Mucosa of rectum (tissue), 2 donors: ENCODE measurements around the gene DGKD.

Experiments
- H3K27ac ChIP-seq, 2 donors: one replicate each; pipeline ENCODE4 v1.7.0; 2013; ENCODE audit warnings: inconsistent platforms in 2 of 2, low read depth in 2 of 2, low read length in 2 of 2
- H3K27me3 ChIP-seq, 2 donors: one replicate each; pipeline ENCODE4 v1.7.0; 2013; ENCODE audit warnings: low read length in 2 of 2; ENCODE audit not compliant: control insufficient read depth in 2 of 2, insufficient read depth in 2 of 2
- H3K36me3 ChIP-seq, 2 donors: one replicate each; pipeline ENCODE4 v1.7.0; 2013; ENCODE audit warnings: low read length in 2 of 2; ENCODE audit not compliant: control insufficient read depth in 2 of 2, insufficient read depth in 2 of 2
- H3K4me1 ChIP-seq, 2 donors: one replicate each; pipeline ENCODE4 v1.7.0; 2013; ENCODE audit warnings: low read length in 2 of 2, mild to moderate bottlenecking in 1 of 2; ENCODE audit not compliant: control insufficient read depth in 2 of 2, insufficient read depth in 2 of 2
- H3K4me3 ChIP-seq, 2 donors: one replicate each; pipeline ENCODE4 v1.7.0; 2013; ENCODE audit warnings: low read length in 2 of 2
- H3K9ac ChIP-seq, 2 donors: one replicate each; pipeline ENCODE4 v1.7.0; 2013; ENCODE audit warnings: low read length in 2 of 2, low read depth in 1 of 2, mild to moderate bottlenecking in 1 of 2
- H3K9me3 ChIP-seq, 2 donors: one replicate each; pipeline ENCODE4 v1.7.0; 2013; ENCODE audit warnings: low read length in 2 of 2; ENCODE audit not compliant: control insufficient read depth in 2 of 2
- donor health status: healthy.
- donor health status: Normal muscosa, but diverticular disease.

Gene DGKD

GRCh38 chr2:233486778-233487552 is 132.7 kb downstream of the DGKD start:
- Histone ChIP-seq H3K27ac (no peak overlapping the region), H3K4me3 (no peak overlapping the region), H3K4me1 (no peaks in the 10 kb centered on the region), H3K9me3 (no peaks in the 10 kb centered on the region), H3K9ac (no peak overlapping the region), H3K36me3 (peaks cover 36 to 54% of the 10 kb centered on the region in 2 donors), H3K27me3 (no peaks in the 10 kb centered on the region)

- peaks cover 35 to 58% of the 10 kb centered on the region in 2 donors for H3K36me3 ChIP-seq
- no peaks in the 10 kb centered on the region for H3K27me3 ChIP-seq
- H3K9ac ChIP-seq: no peak overlapping the region
- no peaks in the 10 kb centered on the region for H3K9me3 ChIP-seq
- no peak overlapping the region for H3K27ac ChIP-seq
- no peak overlapping the region for H3K4me3 ChIP-seq
- no peaks in the 10 kb centered on the region for H3K4me1 ChIP-seq
Measured at GRCh38 chr2:233487748-233488345, 133.6 kb downstream of the DGKD start.

GRCh38 chr2:233489143-233489542 is 134.8 kb downstream of the DGKD start:
- H3K36me3 ChIP-seq: peaks cover 34 to 55% of the 10 kb centered on the region in 2 donors
- H3K4me3 ChIP-seq: no peak overlapping the region
- H3K9me3 ChIP-seq: no peaks in the 10 kb centered on the region
- no peaks in the 10 kb centered on the region for H3K4me1 ChIP-seq
- H3K9ac ChIP-seq: no peak overlapping the region
- no peaks in the 10 kb centered on the region for H3K27me3 ChIP-seq
- H3K27ac ChIP-seq: no peak overlapping the region

GRCh38 chr2:233489666-233490065 is 135.4 kb downstream of the DGKD start:
- Histone ChIP-seq H3K9me3 (no peaks in the 10 kb centered on the region), H3K27ac (no peak overlapping the region), H3K4me1 (no peaks in the 10 kb centered on the region), H3K9ac (no peak overlapping the region), H3K27me3 (no peaks in the 10 kb centered on the region), H3K4me3 (no peak overlapping the region), H3K36me3 (peaks cover 34 to 55% of the 10 kb centered on the region in 2 donors)

- H3K9ac ChIP-seq: no peak overlapping the region
- no peak overlapping the region for H3K27ac ChIP-seq
- no peaks in the 10 kb centered on the region for H3K27me3 ChIP-seq
- H3K4me1 ChIP-seq: no peaks in the 10 kb centered on the region
- no peak overlapping the region for H3K4me3 ChIP-seq
- H3K36me3 ChIP-seq: peaks cover 34 to 48% of the 10 kb centered on the region in 2 donors
- H3K9me3 ChIP-seq: no peaks in the 10 kb centered on the region
Measured at GRCh38 chr2:233490831-233491230, 136.5 kb downstream of the DGKD start.

GRCh38 chr2:233491326-233491725 is 137.0 kb downstream of the DGKD start:
- H3K27ac ChIP-seq: no peak overlapping the region
- H3K9me3 ChIP-seq: no peaks in the 10 kb centered on the region
- no peaks in the 10 kb centered on the region for H3K4me1 ChIP-seq
- H3K36me3 ChIP-seq: peaks cover 34 to 48% of the 10 kb centered on the region in 2 donors
- no peak overlapping the region for H3K9ac ChIP-seq
- H3K4me3 ChIP-seq: no peak overlapping the region
- no peaks in the 10 kb centered on the region for H3K27me3 ChIP-seq

GRCh38 chr2:233492078-233492477 is 137.8 kb downstream of the DGKD start:
- no peaks in the 10 kb centered on the region for H3K9me3 ChIP-seq
- no peak overlapping the region for H3K9ac ChIP-seq
- no peak overlapping the region for H3K4me3 ChIP-seq
- H3K27ac ChIP-seq: no peak overlapping the region
- H3K4me1 ChIP-seq: no peaks in the 10 kb centered on the region
- no peaks in the 10 kb centered on the region for H3K27me3 ChIP-seq
- H3K36me3 ChIP-seq: peaks cover 34 to 45% of the 10 kb centered on the region in 2 donors

GRCh38 chr2:233492751-233493150 is 138.5 kb downstream of the DGKD start:
- Histone ChIP-seq H3K4me1 (no peaks in the 10 kb centered on the region), H3K4me3 (no peak overlapping the region), H3K9ac (no peak overlapping the region), H3K27me3 (no peaks in the 10 kb centered on the region), H3K9me3 (no peaks in the 10 kb centered on the region), H3K36me3 (peaks cover 33 to 45% of the 10 kb centered on the region in 2 donors), H3K27ac (no peak overlapping the region)

- Histone ChIP-seq H3K9me3 (no peaks in the 10 kb centered on the region), H3K36me3 (peaks cover 19 to 40% of the 10 kb centered on the region in 2 donors), H3K9ac (no peak overlapping the region), H3K4me3 (no peak overlapping the region), H3K27ac (no peak overlapping the region), H3K27me3 (no peaks in the 10 kb centered on the region), H3K4me1 (no peaks in the 10 kb centered on the region)
Measured at GRCh38 chr2:233495503-233496496, 141.5 kb downstream of the DGKD start.

- no peaks in the 10 kb centered on the region for H3K27me3 ChIP-seq
- H3K9me3 ChIP-seq: no peaks in the 10 kb centered on the region
- H3K9ac ChIP-seq: no peak overlapping the region
- no peak overlapping the region for H3K27ac ChIP-seq
- peaks cover 19 to 30% of the 10 kb centered on the region in 2 donors for H3K36me3 ChIP-seq
- no peak overlapping the region for H3K4me3 ChIP-seq
- H3K4me1 ChIP-seq: no peaks in the 10 kb centered on the region
Measured at GRCh38 chr2:233497692-233498091, 143.4 kb downstream of the DGKD start.
